HepG2 (cell line): ENCODE data around the gene OR2B2. TPM values are rescaled to one million over a fixed set of nuclear protein-coding genes. Genes with fewer than 3 reads are reported as not detected.

Experiments
- ARID2 ChIP-seq: sonication (generic); formaldehyde crosslinking; IDR thresholded peaks from 2 replicates; pipeline ENCODE4 v1.8.1; 2022; ENCODE audit warnings: mild to moderate bottlenecking, missing genetic modification reagents, borderline replicate concordance
- ATF6 ChIP-seq: sonication (generic); formaldehyde crosslinking; conservative IDR thresholded peaks from 2 replicates; pipeline ENCODE4 v1.4.0; 2020; ENCODE audit warnings: missing genetic modification reagents
- BCL6 ChIP-seq: IDR thresholded peaks from 2 replicates; pipeline ENCODE4 v1.6.1; 2016; ENCODE audit warnings: missing genetic modification reagents, missing compliant biosample characterization
- DBP ChIP-seq: sonication (generic); formaldehyde crosslinking; IDR thresholded peaks from 2 replicates; pipeline ENCODE4 v1.4.0; 2020; ENCODE audit warnings: missing genetic modification reagents; ENCODE audit errors: not compliant biosample characterization
- GZF1 ChIP-seq: sonication (generic); formaldehyde crosslinking; IDR thresholded peaks from 2 replicates; pipeline ENCODE4 v1.5.1; 2020; ENCODE audit warnings: mild to moderate bottlenecking, missing genetic modification reagents
- IRF9 ChIP-seq: sonication (generic); formaldehyde crosslinking; IDR thresholded peaks from 2 replicates; pipeline ENCODE4 v1.8.0; 2022; ENCODE audit warnings: missing genetic modification reagents, mild to moderate bottlenecking, borderline replicate concordance
- KLF13 ChIP-seq: sonication (generic); formaldehyde crosslinking; IDR thresholded peaks from 2 replicates; pipeline ENCODE4 v1.4.0; 2020; ENCODE audit warnings: mild to moderate bottlenecking, missing genetic modification reagents
- ONECUT2 ChIP-seq: sonication (generic); formaldehyde crosslinking; IDR thresholded peaks from 2 replicates; pipeline ENCODE4 v1.4.0; 2020; ENCODE audit warnings: missing genetic modification reagents
- TIGD3 ChIP-seq: sonication (generic); formaldehyde crosslinking; IDR thresholded peaks from 2 replicates; pipeline ENCODE4 v1.5.1; 2020; ENCODE audit warnings: mild to moderate bottlenecking, missing genetic modification reagents, borderline replicate concordance
- ZBTB42 ChIP-seq: sonication (generic); formaldehyde crosslinking; IDR thresholded peaks from 2 replicates; pipeline ENCODE4 v1.5.0; 2020; ENCODE audit warnings: mild to moderate bottlenecking, missing genetic modification reagents
- ZNF460 ChIP-seq: sonication (generic); formaldehyde crosslinking; IDR thresholded peaks from 2 replicates; pipeline ENCODE4 v1.5.1; 2020; ENCODE audit warnings: missing genetic modification reagents, mild to moderate bottlenecking, borderline replicate concordance
- ZNF614 ChIP-seq: IDR thresholded peaks from 2 replicates; pipeline ENCODE4 v1.6.1; 2018; ENCODE audit warnings: missing biosample characterization, missing genetic modification reagents, inconsistent platforms, borderline replicate concordance
- ZNF615 ChIP-seq: sonication (generic); formaldehyde crosslinking; IDR thresholded peaks from 2 replicates; pipeline ENCODE4 v1.5.0; 2020; ENCODE audit warnings: mild to moderate bottlenecking, missing genetic modification reagents, borderline replicate concordance
- ZUFSP ChIP-seq: sonication (generic); formaldehyde crosslinking; IDR thresholded peaks from 2 replicates; pipeline ENCODE4 v1.9.0; 2021; ENCODE audit warnings: missing genetic modification reagents, mild to moderate bottlenecking, borderline replicate concordance
- polyA plus RNA-seq, 8 experiments: library from polyadenylated mRNA; depleted of rRNA in 3 of 8; stranded (reverse) in 7 of 8; unstranded in 1 of 8; fragments of >200 nt; fragmentation: Illumina TruSeq in 4 of 8; extraction: Trizol in 4 of 8; gene quantifications; 2 replicates each; pipeline versions ENCODE4 v1.2.1 to v1.2.3, GENCODE V29; 2011 to 2016; ENCODE audit warnings: low read depth in 4 of 8, missing spikeins in 1 of 8, mixed read lengths in 1 of 8; ENCODE audit not compliant: insufficient read depth in 1 of 8
- total RNA-seq, 5 experiments: library from RNA; depleted of rRNA; stranded (reverse); fragments of >200 nt; fragmentation: Illumina TruSeq; extraction: Trizol; gene quantifications; 2 replicates each; pipeline ENCODE4 v1.2.3, GENCODE V29; 2016; ENCODE audit warnings: low read depth in 1 of 5

OR2B2 gene
- total and polyA plus RNA-seq, 2 of the 13 experiments (the other 11 are each of a cell fraction or from before 2014, with no cell fraction given): not detected

GRCh38 chr6:27893836-27894807 is 18.1 kb downstream of the OR2B2 start (continued):
- TF ChIP-seq ATF6 (CRISPR knock-in tag) (no peak), TIGD3 (CRISPR knock-in tag) (no peak), GZF1 (CRISPR knock-in tag) (no peak), ONECUT2 (CRISPR knock-in tag) (no peak), ARID2 (no peak), DBP (CRISPR knock-in tag) (no peak), KLF13 (CRISPR knock-in tag) (no peak), ZNF614 (CRISPR knock-in tag) (peak; percentile 75; the same call in 1 of the 2 replicates), IRF9 (peak; percentile 22; the same call in 1 of the 2 replicates), ZNF460 (CRISPR knock-in tag) (no peak), ZUFSP (CRISPR knock-in tag) (no peak), BCL6 (CRISPR knock-in tag) (peak; percentile 44), ZBTB42 (CRISPR knock-in tag) (no peak), ZNF615 (CRISPR knock-in tag) (no peak; the same call in 1 of the 2 replicates)
